ENCODE results near the gene INKA2. TPM values are rescaled to one million over a fixed set of nuclear protein-coding genes. Genes with fewer than 3 reads are reported as not detected.
"Not testable (repeated sequence)": the region's sequence is repeated elsewhere in the genome, so short reads cannot be mapped to it uniquely, and the experiment has no call there.

INKA2 gene
- total and polyA plus RNA-seq, 3 donors from 2014 or later: 6.7 to 8.5 (median 8.3) TPM

GRCh38 chr1:111745675-111746613 lies 6.7 kb upstream of the INKA2 start:
- no peak overlapping the region for H3K27ac ChIP-seq
- TF ChIP-seq CTCF (IDR thresholded peaks at IDR 0.05) (no peak), POLR2A (IDR thresholded peaks at IDR 0.05) (no peak)
- no peak overlapping the region for H3K4me3 ChIP-seq
- H3K36me3 ChIP-seq (ENCODE audit: low read depth, missing control alignments): no peaks in the 10 kb centered on the region
- WGBS, 2 donors: 82 to 90% methylated on average over 9 of the region's 9 CpGs
- H3K4me1 ChIP-seq: peaks cover 7% of the 10 kb centered on the region
- no peak for DNase-seq
- H3K9me3 ChIP-seq: no peaks in the 10 kb centered on the region
- intact Hi-C loops (cut with DNase I; ENCODE audit: low total_unique reads): no loop called here
- H3K27me3 ChIP-seq: no peaks in the 10 kb centered on the region

DNA sequence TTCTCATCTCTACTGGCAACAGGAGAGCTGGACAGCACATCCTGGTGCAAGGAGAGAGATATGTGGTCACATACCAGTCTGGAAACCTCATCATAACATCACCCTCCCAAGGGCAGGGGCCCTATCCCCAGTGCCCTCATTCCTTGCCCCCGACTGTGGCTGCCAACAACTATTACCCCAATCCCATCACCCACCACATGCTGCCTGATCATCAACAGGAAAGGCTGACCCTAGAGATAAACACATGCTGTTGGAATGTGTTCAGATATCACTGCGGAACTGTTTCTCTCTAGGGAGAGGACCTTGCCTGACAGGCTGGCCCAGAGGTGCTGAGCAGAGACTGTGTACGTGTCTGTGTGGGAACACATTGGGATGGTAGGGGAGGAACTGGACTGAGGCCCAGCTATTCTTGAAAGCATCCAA lies 4.5 kb upstream of the INKA2 start:
- Histone ChIP-seq H3K27ac (no peak overlapping the region), H3K36me3 (ENCODE audit: low read depth, missing control alignments) (no peaks in the 10 kb centered on the region), H3K27me3 (no peaks in the 10 kb centered on the region), H3K4me1 (no peaks in the 10 kb centered on the region), H3K4me3 (no peak overlapping the region), H3K9me3 (no peaks in the 10 kb centered on the region)
- WGBS, 2 donors: 55 to 57% methylated on average over 3 of the region's 3 CpGs
- intact Hi-C loops (cut with DNase I; ENCODE audit: low total_unique reads): no loop called here
- DNase-seq: no peak
- TF ChIP-seq CTCF (IDR thresholded peaks at IDR 0.05): no peak
- TF ChIP-seq POLR2A (IDR thresholded peaks at IDR 0.05): no peak

DNA sequence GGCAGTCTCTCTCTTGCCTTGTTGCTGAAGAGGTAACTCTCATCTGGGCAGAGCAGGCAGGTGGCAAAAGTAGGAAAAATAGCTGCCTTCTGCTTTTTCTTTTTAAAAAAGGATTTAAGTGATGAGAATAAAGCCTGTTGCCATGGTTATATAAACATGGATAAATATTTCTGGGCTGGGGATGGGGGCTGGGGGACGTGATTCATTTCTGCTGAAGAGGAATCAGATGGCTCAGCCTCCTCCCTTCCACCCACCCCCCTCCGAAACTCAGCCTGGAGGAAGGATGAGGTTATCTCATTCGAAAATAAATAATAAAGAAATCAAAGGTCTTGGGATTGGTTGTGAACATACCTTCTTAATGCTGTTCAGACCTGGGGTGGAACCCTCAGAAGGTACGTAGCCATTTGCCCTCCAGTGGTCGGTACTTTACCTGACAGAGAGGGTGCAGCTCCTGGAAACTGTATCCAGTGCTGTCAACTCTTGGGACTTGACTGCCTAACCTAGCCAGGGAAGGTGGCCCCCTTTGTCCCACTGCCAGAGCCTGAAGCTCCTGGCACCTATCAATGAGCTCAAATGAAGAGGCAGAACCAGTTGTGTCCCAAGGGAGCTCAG lies 3.8 kb upstream of the INKA2 start:
- no peaks in the 10 kb centered on the region for H3K9me3 ChIP-seq
- no peak overlapping the region for H3K4me3 ChIP-seq
- peaks cover 1% of the 10 kb centered on the region for H3K4me1 ChIP-seq
- intact Hi-C loops (cut with DNase I; ENCODE audit: low total_unique reads): no loop called here
- DNase-seq: no peak
- no peaks in the 10 kb centered on the region for H3K27me3 ChIP-seq
- 87 to 94% methylated on average over 5 of the region's 5 CpGs for WGBS, 2 donors
- TF ChIP-seq CTCF (IDR thresholded peaks at IDR 0.05) (no peak), POLR2A (IDR thresholded peaks at IDR 0.05) (no peak)
- H3K36me3 ChIP-seq (ENCODE audit: low read depth, missing control alignments): no peaks in the 10 kb centered on the region
- H3K27ac ChIP-seq: no peak overlapping the region

GRCh38 chr1:111742292-111742691 lies 3.1 kb upstream of the INKA2 start:
- H3K4me3 ChIP-seq; DNase-seq; H3K4me1 ChIP-seq; H3K27ac ChIP-seq; H3K27me3 ChIP-seq; H3K36me3 ChIP-seq (ENCODE audit: low read depth, missing control alignments); intact Hi-C loops (cut with DNase I; ENCODE audit: low total_unique reads); H3K9me3 ChIP-seq: not testable (repeated sequence)
- WGBS, 2 donors: 95% methylated on average over 14 of the region's 14 CpGs

GRCh38 chr1:111739925-111740765 lies 950 bp upstream of the INKA2 start:
- Histone ChIP-seq H3K4me1 (peaks cover 26% of the 10 kb centered on the region), H3K9me3 (no peaks in the 10 kb centered on the region), H3K4me3 (peak overlapping the region; percentile 66 to 74), H3K27ac (peak overlapping the region; percentile 82 to 90), H3K36me3 (ENCODE audit: low read depth, missing control alignments) (no peaks in the 10 kb centered on the region), H3K27me3 (no peaks in the 10 kb centered on the region)
- DNase-seq: peak; percentile 71
- TF ChIP-seq POLR2A (IDR thresholded peaks at IDR 0.05): no peak
- no peak for TF ChIP-seq CTCF (IDR thresholded peaks at IDR 0.05)
- WGBS, 2 donors: 1% methylated on average over 40 to 62 of the region's 63 CpGs
- intact Hi-C loops (cut with DNase I; ENCODE audit: low total_unique reads): no loop called here
